COR-L47 (cell line): ENCODE measurements around the gene CYTH1.

ENCODE experiments used
- DNase-seq: peaks from one replicate; lab custom pipeline; 2025; lab: John Stamatoyannopoulos, UW

Gene CYTH1

GRCh38 chr17:78804777-78805176 is 22.7 kb upstream of the CYTH1 start:
- DNase-seq, result no peak

GRCh38 chr17:78803186-78803845 is 21.2 kb upstream of the CYTH1 start:
- no peak for DNase-seq

- DNase-seq, result no peak
These were observed 20.4 kb upstream of the CYTH1 start for GRCh38 chr17:78802459-78802858.

- DNase-seq, result no peak
These were observed 19.9 kb upstream of the CYTH1 start for GRCh38 chr17:78802008-78802407.

GRCh38 chr17:78800132-78800931 is 18.3 kb upstream of the CYTH1 start:
- DNase-seq, result no peak

GRCh38 chr17:78798695-78799559 is 16.9 kb upstream of the CYTH1 start:
- peak; percentile 26 for DNase-seq

- DNase-seq, result no peak
These were observed 15.9 kb upstream of the CYTH1 start for GRCh38 chr17:78797691-78798585.

GRCh38 chr17:78797213-78797612 is 15.1 kb upstream of the CYTH1 start:
- no peak for DNase-seq

GRCh38 chr17:78796517-78796900 is 14.4 kb upstream of the CYTH1 start:
- DNase-seq, result no peak

GRCh38 chr17:78795861-78796516 is 13.9 kb upstream of the CYTH1 start:
- no peak for DNase-seq

GRCh38 chr17:78794864-78795640 is 13.0 kb upstream of the CYTH1 start:
- no peak for DNase-seq

- DNase-seq, result no peak
These were observed 12.3 kb upstream of the CYTH1 start for GRCh38 chr17:78794399-78794798.

- DNase-seq, result no peak
These were observed 11.9 kb upstream of the CYTH1 start for GRCh38 chr17:78793968-78794367.

GRCh38 chr17:78793415-78793814 is 11.3 kb upstream of the CYTH1 start:
- no peak for DNase-seq

- no peak for DNase-seq
These were observed 10.0 kb upstream of the CYTH1 start for GRCh38 chr17:78791840-78792709.

GRCh38 chr17:78790552-78790951 is 8.5 kb upstream of the CYTH1 start:
- no peak for DNase-seq

GRCh38 chr17:78789663-78790181 is 7.6 kb upstream of the CYTH1 start:
- peak; percentile 49 for DNase-seq

GRCh38 chr17:78789149-78789662 is 7.1 kb upstream of the CYTH1 start:
- DNase-seq, result peak; percentile 49

- DNase-seq, result no peak
These were observed 6.4 kb upstream of the CYTH1 start for GRCh38 chr17:78788451-78788850.
